ENCODE measurements around the gene CTDSPL. TPM values are rescaled to one million over a fixed set of nuclear protein-coding genes. Genes with fewer than 3 reads are reported as not detected.

The CTDSPL gene
- total and polyA plus RNA-seq, 2 of the 8 experiments (the other 6 are each of a cell fraction or from before 2014, with no cell fraction given) = 20.3 to 42.2 TPM

DNA sequence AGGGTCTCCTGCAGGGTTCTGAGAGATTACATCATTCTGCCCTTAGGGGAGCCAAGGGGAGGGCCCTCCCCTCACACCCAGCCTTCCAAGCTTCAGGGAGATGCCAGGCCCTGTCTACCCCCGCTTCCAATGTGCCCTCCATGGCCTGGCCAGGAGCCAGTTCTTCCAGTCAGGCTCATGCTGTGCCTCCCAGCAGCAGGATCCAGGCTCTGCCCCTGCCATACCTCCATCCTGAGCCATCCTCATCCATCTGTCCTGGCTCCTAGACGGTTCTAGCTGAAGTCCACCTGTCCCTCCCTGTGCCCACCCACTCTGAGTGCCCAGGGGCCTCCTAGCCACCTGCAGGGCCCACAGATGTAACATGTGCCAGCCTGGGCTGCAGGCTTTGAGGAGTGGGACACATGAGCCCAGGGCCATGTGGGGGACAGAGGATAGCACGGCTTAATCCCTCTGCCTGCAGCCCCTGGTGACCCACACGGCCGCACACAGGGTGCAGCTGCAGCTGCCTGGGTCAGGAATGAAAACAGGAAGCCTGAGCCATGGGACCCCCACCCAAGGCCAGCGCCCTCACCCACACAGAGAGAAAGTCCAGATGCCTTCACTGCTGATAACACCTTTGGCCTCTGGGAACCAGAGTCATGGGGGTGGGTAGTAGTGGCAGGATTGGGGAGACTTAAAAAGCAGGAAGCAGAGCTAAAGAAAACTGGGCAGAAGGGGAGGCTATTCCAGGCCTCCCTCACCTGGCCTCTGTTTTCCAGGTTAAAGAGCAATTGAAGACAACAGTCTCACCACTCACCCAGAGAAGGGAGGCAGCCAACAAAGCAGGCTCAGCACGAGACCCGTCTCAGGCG, 156.0 kb downstream of the CTDSPL start (continued):
- no peak for TF ChIP-seq POLR2AphosphoS5 (IDR thresholded peaks at IDR 0.05; ENCODE audit: low read depth, low read length)
- no peak for TF ChIP-seq CEBPB (IDR thresholded peaks at IDR 0.05; ENCODE audit: low read depth, low read length)
